ENCODE results near the gene ARPP19.
A peak's percentile ranks its signal among the peaks of the same experiment; 100 is the strongest.
"Not testable (repeated sequence)": the region's sequence is repeated elsewhere in the genome, so short reads cannot be mapped to it uniquely, and the experiment has no call there.

The ARPP19 gene

DNA sequence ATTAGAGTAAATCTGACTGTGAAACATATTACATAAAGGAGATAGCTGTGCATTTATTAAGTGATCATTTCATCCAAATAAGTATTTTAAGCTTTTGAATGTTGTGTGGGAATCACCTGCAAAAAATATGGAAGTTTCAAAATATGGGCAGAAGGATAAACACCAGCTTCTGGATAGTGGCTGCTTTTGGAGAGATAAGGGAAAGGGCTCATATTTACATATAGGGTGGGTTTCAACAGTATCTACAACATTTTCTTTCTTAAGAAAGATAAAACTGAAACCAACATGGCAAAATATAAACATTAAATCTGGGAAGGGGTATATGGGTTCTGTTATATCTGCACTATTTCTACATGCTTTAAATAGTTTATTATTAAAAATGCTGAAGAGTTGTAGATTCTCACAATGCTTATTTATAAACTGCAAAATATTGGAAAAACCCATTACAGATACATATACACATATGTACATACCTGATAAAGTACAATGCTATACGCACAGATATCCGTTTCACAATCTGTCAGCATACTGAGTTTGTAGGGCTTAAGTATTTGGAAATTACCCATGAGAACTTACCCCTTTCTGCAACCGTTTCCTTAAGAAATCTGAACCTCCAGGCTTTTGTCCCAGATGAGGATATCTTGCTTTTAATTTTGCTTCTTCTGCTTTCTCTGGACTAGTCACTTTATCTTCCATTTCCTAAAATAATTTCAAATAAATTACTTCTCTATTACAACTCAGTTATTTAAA lies 12.1 kb downstream of the ARPP19 start:
- Histone ChIP-seq H3K4me3 (no peak overlapping the region), H3K27ac (peak overlapping the region in 4 of 21 experiments; percentile 14 to 64 (median 33))

DNA sequence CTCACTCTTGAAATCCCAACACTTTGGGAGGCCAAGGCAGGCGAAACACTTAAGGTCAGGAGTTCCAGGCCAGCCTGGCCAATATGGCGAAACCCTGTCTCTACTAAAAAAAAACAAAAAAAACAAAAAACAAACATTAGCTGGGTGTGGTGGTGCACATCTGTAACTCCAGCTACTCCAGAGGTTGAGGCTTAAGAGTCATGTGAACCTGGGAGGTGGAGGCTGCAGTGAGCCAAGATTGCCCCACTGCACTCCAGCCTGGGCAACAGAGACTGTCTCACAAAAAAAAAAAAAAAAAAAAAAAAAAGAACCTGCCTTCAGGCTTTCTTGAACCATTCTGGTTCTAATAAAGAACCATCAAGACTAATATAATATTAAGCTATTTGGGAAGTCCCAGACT lies 16.5 kb downstream of the ARPP19 start:
- Histone ChIP-seq H3K27ac (peak overlapping the region in 8 of 21 experiments; percentile 8 to 56 (median 42)), H3K4me3 (no peak overlapping the region)

DNA sequence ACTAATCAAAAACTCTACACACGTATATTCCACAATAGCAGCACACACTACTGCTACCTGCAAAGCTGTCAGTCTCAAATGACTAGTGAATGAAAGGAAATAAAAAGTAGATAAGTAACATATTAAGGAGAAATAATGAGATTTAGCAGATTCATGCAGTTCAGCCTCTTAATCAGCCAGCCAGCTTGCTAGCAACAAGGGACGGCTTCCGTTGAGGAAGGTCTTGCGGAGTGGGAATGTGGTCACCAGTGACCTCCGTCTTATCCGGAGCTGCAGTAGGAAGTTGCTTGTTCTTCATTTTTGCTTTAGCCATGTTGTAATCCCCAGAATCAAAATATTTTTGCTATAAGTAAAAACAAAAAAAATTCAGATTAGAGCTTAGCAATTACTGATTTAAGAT lies 17.1 kb downstream of the ARPP19 start:
- H3K27ac ChIP-seq: peak overlapping the region in 8 of 21 experiments; percentile 8 to 56 (median 42)

DNA sequence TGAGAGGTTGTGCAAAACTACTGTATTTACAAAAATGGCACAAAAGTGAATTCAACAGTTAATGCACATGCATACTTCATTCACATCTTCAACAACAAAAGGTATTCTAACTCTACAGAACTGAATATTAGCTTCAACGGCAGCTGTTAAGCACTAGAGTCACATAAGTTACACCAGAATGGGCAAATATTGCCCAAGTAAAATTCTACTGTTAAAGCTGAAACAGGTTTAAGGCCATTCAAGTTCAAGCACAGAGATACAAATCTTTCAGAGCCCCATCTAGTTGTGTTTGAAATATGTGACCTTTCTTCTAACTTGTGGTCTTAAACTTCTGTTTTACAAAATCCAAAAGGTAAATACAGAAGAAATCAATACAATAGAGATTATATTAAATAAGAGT lies 17.6 kb downstream of the ARPP19 start:
- peak overlapping the region in 1 of 21 experiments; percentile 10 for H3K27ac ChIP-seq
- not testable (repeated sequence) for H3K4me3 ChIP-seq

More for the DNA sequence above, 17.1 kb downstream of the ARPP19 start:
- H3K4me3 ChIP-seq: no peak overlapping the region

DNA sequence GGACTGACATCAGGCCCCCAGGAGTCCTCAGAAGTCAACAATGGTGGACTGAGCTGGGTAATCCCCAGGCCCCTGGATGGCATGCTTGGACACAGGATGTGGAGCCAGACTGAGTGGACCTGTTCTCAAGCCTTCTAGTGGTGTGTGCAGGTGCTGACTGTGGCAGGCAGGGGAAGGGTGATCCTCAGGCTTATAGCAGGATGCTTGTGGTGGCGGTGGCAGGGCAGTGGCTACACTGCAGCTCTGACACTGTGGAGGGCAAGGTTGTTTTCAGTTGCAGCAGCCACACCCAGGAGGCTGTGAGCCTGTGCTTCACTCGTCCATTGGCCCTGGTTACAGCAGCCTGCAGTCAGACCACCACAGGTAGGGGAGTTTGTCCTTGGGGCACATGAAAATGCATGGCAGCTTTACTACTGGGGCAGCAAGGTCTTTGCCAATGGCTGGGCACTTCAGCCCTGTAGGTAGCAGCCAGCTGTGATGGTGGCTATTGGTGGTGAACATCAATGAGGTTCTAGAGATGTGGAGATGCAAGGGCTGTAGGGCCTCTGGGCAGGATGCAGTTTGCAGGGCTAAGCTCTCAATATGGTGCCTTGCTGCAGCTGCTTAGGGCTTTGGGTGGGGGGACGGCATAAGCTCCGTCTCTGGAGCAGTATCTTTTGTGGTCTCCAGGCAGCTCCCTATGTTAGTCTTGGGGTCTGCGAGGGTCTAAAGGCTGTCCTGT lies 22.6 kb downstream of the ARPP19 start:
- H3K27ac ChIP-seq: no peak overlapping the region
- H3K4me3 ChIP-seq: no peak overlapping the region

DNA sequence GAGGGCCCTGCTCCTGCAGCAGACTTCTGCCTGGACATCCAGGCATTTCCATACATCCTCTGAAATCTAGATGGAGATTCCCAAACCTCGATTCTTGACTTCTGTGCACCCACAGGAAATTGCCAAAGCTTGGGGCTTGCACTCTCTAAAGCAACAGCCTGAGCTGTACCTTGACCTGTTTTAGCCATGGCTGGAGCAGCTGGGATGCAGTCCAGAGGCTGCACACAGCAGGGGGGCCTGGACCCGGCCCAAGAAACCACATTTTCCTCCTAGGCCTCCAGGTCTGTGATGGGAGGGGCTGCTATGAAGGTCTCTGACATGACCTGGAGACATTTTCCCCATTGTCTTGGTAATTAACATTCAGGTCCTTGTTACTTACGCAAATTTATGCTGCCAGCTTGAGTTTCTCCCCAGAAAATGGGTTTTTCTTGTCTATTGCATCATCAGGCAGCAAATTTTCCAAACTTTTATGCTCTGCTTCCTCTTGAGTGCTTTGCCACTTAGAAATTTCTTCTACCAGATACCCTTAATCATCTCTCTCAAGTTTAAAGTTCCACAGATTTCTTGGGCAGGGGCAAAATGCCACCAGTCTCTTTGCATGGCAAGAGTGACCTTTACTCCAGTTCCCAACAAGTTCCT lies 28.3 kb downstream of the ARPP19 start:
- Histone ChIP-seq H3K4me3 (no peak overlapping the region), H3K27ac (no peak overlapping the region)

DNA sequence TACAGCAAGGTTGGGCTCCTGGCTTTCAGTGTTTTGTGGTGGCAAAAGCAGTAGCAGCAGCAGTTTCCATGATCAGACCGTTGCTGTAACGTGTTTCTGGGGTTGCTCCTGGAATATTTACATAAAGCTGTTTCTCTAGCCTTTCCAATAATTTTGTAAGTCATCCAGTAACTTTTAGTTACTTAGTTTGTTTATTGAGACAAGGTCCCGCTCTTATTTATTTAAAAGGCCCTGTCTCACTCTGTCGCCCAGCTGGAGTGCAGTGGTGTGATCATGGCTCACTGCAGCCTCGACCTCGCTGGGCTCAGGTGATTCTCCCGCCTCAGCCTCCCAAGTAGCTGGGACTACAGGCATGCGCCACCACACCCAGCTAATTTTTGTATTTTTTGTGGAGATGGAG lies 31.4 kb downstream of the ARPP19 start:
- Histone ChIP-seq H3K4me3 (no peak overlapping the region), H3K27ac (no peak overlapping the region)

DNA sequence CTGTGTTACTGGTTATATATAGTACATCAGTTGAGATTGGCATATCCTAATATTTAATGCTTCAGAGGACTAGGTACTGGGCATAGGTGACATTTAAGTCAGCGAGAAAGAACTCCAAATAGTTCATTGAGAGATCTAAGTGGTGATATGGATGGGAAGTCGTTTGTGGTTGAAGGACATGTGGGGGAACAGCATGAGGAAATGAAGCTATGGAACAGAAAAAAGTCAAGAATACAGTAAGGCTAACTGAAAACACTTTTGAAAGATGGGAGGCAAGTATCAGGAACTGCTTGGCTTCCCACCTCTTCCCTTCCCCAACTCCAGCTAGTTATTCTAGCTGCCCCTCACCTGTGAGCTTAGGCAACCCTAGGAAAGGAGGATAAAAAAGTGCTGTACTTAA lies 36.4 kb downstream of the ARPP19 start:
- Histone ChIP-seq H3K27ac (no peak overlapping the region), H3K4me3 (no peak overlapping the region)

DNA sequence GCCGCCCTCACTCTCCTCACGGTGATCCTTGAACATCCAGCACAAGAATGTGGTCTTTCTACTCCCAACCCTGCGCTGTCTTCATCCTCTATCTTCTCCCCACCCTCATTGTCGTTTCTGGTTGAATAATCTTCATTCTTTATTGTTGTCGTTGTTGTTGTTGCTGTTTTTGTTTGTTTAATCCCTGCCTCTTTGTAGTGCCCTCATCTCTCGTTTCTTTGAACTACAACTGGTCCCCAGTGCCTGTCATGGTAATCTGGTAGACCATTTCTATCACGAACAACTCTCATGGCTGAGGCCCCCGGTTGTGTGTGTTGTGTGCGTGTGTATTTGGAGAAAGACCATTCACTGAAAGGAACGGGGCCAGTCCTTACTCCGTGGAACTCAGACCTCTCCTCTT lies 38.9 kb downstream of the ARPP19 start:
- Histone ChIP-seq H3K27ac (peak overlapping the region in 5 of 21 experiments; percentile 80 to 91 (median 84)), H3K4me3 (peak overlapping the region in 4 of 7 experiments; percentile 62 to 87 (median 77))

DNA sequence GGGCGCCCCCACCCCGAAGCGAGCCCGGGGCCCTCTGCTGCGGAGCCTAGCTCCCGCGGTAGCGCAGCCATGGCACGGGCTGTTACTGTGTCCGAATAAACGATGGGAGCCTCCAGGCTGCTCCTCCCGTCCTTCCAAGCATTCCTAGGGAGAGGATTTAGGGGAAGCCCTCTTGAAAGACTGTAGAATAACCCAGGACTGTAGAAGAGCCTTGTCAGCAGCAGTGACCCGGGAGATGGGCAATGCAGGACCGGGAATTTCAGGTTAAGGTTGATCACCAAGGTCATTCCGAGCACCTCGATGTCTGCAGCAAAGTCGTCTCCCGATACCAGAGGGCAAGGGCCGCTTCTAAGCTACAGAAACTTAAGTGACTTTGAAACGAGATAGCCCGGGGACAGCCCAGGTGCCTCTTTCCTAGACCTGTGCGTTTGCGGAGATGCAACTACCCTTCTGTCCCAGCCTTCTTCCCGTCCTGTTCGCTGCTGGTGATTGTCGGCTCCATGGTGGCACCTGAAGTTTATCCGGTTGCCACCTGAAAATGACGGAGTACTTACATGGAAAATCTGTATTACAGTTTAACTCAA lies 39.4 kb downstream of the ARPP19 start:
- H3K27ac ChIP-seq: peak overlapping the region in 20 of 21 experiments; percentile 65 to 96 (median 88)
- H3K4me3 ChIP-seq: peak overlapping the region; percentile 62 to 94 (median 86)

DNA sequence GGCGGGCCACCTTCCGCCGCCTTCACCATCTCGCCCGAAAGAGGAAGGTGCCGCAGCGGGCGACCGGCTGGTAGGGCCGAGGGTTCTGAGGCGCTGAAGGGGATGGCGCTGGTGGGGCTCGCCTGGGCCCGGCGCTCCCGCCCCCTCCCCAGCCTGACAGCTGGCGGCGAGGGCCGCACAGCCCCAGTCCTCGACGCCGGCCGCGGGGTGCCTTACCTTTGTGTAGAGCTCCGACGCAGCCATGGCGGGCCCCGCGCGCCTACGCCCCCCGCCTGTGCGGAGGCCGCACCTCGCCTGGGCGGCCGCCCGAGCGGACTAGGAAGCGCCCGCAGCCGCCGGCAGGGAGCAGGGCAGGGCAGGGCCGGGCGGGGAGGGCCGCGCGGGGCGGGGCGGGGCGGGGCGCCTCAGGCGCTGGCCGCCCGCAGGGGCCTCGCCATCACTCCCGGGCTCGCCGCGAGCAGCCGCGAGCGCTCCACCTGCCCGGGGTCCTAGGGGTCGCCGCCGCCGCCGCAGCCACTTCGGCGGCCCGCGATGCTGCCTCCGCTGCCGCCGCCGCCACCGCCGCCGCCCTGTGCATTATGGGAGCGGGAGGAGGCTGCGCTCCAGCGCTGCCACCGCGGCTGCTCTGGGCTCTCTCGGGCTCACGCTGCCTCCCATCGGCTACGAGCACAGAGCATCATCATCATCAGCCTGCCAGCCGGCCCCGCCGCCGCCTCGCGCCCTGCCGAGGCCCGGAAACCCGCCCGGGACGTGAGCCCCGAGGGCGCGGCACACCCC lies 40.1 kb downstream of the ARPP19 start, which contains the start of gene MYO5A:
Gene MYO5A, minus strand, starts transcription at position 317 of the 777 bp plus-strand sequence. Its CDS starts 74 bp downstream, at position 243.
- peak within 1 kb of the TSS; percentile 62 to 94 (median 86) for H3K4me3 ChIP-seq
- peak within 1 kb of the TSS; percentile 74 to 96 (median 89) for H3K27ac ChIP-seq

DNA sequence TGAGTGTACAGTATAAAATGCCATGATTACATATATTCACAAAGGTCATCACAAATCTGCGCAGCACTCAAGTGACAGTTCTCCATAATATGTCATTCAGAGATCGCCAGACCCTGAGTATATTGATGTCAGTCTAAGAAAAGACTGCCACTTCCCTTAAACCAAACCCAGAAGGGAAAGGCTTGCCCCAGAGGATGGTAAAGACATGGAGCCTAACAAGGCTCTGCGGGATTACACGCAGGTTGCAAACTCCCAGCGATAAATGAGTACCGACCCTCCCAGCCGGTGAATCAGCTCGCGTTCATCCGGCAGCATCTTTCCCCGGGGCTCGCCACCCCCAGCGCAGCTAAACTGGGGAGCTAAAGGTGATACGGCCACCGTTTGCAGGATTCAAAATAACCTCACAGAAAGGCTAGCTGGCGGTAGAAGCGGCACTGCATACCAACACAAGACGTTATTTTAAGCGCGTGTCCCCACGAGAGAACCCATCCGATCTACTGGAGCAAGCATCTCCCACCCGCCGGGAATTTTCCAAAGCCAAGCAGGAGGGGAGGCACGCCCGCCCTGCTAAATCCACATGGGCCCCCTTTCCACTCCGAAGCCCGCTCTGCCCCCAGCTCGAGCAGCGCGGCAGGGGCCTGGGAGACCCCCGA lies 40.8 kb downstream of the ARPP19 start:
- peak overlapping the region; percentile 74 to 96 (median 89) for H3K27ac ChIP-seq
- H3K4me3 ChIP-seq: peak overlapping the region; percentile 62 to 94 (median 86)

DNA sequence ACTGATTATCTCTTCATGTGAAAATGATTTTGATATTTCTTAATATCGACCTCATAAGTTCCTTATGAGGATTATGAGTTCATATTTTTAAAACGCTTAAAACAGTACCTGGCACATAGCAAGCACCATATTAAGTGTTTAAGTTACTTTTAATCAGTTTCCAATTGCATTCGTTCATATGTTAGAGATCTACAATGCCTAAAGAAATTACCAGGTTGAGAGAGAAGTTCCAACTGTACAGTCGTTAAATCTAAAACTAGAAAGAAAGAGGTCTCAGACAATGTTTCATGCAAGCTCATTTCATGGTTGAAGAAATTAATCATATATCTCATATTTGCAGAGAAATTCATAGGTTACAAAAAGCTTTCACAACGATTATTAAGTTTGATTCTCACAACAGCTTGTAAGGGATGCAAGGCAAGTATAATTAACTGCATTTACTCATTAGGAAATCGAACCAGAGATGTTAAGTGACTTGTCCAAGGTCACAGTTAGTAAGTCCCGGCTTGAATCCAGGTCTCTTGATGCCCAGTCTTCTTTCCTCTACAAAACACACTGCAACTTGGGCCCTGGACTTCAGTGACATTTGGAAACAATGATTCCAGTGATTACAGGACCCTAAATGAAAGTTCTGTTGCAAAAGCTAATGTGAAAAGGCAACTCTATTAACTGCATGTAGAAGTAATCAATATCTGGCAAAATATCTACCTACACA lies 41.5 kb downstream of the ARPP19 start:
- Histone ChIP-seq H3K27ac (peak overlapping the region in 8 of 21 experiments; percentile 3 to 95 (median 92)), H3K4me3 (peak overlapping the region; percentile 62 to 94 (median 86))

DNA sequence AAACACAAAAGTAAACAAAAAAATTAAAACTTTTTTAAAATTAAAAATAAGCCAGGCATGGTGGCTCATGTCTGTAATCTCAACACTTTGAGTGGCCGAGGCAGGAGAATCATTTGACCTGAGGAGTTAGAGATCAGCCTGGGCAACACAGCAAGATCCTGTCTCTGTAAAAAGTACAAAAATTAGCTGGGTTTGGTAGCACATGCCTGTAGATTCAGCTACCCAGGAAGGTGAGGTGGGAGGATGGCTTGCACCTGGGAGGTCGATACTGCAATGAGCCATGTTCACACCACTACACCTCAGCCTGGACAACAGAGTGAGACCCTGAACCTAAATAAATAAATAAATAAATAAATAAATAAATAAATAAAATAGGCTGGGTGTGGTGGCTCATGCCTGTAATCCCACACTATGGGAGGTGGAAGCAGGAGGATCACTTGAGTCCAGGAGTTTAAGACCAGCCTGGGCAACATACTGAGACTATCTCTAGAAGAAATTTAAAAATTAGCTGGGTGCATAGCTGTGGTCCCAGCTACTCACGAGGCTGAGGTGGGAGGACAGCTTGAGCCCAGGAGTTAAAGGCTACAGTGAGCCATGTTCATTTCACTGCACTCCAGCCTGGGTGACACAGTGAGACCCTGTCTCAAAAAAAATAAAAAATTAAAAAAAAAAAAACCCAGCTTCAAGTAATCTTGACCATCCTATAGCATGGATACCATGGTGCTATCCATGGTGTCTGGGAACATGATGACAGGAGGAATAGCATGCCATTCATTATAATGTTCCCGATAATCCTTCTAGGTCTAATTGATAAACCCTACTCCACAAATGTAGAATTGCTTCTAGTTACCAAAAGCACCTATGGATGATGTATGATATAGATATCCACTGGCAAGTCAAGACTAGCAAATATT lies 44.4 kb downstream of the ARPP19 start:
- Histone ChIP-seq H3K27ac (peak overlapping the region in 9 of 21 experiments; percentile 7 to 65 (median 39)), H3K4me3 (no peak overlapping the region)

DNA sequence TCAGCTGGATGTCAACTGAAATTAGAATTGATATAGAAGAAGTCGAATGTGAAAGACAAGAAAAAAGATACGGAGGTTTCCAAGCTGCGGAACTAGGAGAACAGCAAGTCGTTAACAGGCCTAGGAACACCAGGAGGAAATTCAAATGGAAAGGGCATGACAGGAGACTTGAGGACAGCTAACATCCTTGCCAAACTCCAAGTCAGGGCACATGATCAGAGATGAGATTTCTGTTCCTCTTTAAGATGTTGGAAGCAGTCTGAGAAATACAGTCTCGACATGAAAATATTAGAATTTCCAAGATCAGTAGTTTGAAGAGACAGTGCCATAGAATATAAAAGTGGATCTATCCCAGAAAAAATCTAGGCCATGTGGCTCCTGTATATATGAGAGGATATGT lies 45.2 kb downstream of the ARPP19 start:
- peak overlapping the region in 12 of 21 experiments; percentile 5 to 72 (median 35) for H3K27ac ChIP-seq
- no peak overlapping the region for H3K4me3 ChIP-seq

DNA sequence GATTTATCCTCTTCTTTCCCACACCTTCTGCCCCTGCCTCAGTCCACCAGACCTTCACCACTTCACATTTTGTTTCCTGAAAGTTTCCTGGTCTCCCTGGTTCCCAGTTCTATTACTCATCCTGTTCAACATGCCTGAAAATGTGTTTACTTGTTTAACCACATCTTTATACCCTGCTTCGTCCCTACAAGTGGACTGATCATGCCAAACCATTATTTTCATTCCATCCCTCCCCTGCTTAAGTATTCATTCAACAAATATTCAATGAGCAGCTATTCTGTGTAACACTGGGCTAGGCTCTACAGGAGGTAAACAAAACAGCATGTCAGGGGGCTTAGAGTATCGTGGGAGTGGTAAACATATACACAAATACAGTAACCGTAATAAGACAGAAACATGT lies 45.6 kb downstream of the ARPP19 start:
- Histone ChIP-seq H3K27ac (peak overlapping the region in 14 of 21 experiments; percentile 5 to 72 (median 34)), H3K4me3 (no peak overlapping the region)

DNA sequence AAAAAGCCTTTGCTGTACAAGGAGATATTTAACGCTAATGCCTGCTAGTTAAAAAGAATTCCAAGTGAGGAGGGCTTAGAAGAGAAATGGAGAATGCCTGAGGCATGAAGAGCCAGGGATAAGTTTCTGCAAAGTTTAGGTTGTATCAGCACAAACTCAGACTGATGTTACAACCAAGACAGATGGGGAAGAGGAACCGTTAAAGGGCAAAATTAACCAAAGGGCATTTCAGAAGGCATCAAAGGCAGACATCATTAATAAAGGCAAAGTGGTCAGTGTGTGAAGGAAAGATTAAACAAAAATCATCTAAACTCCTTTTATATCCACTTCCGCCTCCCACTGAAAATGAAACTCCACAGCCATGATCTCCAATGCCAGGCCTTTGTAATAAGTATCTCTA lies 47.1 kb downstream of the ARPP19 start:
- peak overlapping the region in 2 of 21 experiments; percentile 28 to 39 for H3K27ac ChIP-seq

More for the DNA sequence above, 47.1 kb downstream of the ARPP19 start:
- H3K4me3 ChIP-seq: no peak overlapping the region

All from skin epidermis (tissue), 12 donors.